Measurements from ENCODE around the gene CDH6.

CDH6 gene

DNA sequence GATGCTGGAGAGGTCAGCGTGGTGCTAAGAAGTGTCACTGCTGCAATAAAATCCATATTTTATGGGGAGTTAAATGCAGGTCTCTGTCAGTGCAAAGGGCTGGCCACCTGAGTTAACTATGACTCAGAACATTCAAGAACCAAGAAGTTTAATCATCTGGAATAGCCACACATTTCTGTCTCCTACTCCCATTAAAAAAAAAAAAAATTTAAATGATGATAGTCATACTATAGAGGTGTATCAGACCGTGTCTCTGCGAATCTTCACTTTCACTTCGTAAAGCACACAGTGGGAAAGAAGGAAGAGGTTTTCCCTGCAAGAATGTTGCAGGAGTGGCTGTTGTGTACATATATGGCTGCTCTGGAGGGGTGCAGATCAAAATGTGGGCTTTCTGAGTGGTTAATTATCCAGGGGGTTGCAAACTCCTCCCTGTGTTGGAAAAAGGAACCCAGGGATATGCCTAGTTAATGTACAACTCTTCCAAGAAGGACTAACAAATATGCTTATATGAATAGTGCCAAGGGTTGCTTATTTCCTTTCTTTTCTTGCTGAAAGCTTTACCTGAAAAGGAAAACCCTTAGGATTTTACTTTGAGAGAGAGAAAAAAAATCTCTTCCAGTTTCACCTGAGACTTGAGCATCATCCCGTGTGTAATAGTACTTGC, 1.5 kb downstream of the CDH6 start:
- 46% methylated on average over 4 of the region's 5 CpGs for WGBS (ENCODE audit: insufficient coverage)
- Histone ChIP-seq H3K4me3 (ENCODE audit: control insufficient read depth in 1 of 7, extremely low read depth in 1 of 7, insufficient read depth in 4 of 7, low read depth in 2 of 7, low read length in 6 of 7) (peak overlapping the region in 3 of 7 experiments; percentile 16 to 66 (median 66)), H3K36me3 (ENCODE audit: control insufficient read depth in 4 of 4, insufficient read depth in 4 of 4, low read length in 3 of 4) (no peaks in the 10 kb centered on the region), H3K27me3 (replicated peaks in 2 of 5; ENCODE audit: control insufficient read depth in 4 of 5, insufficient read depth in 5 of 5, low read length in 4 of 5) (peaks cover 23 to 64% (median 46%) of the 10 kb centered on the region in 5 experiments), H3K27ac (ENCODE audit: insufficient read depth in 1 of 2, low read depth in 1 of 2, low read length in 2 of 2, poor library complexity in 1 of 2, severe bottlenecking in 2 of 2) (no peak overlapping the region), H3K4me1 (ENCODE audit: control extremely low read depth in 1 of 4, control insufficient read depth in 4 of 4, insufficient read depth in 4 of 4, low read length in 3 of 4) (peaks cover 0 to 18% (median 9%) of the 10 kb centered on the region in 4 experiments), H3K9me3 (ENCODE audit: control extremely low read depth in 1 of 5, control insufficient read depth in 4 of 5, insufficient read depth in 2 of 5, low read depth in 1 of 5, low read length in 4 of 5) (no peaks in the 10 kb centered on the region)
- DNase-seq = peak in 2 of 3 donors; percentile 10 to 22
- ChIA-PET POLR2A (no interaction called here), CTCF (no interaction called here)

DNA sequence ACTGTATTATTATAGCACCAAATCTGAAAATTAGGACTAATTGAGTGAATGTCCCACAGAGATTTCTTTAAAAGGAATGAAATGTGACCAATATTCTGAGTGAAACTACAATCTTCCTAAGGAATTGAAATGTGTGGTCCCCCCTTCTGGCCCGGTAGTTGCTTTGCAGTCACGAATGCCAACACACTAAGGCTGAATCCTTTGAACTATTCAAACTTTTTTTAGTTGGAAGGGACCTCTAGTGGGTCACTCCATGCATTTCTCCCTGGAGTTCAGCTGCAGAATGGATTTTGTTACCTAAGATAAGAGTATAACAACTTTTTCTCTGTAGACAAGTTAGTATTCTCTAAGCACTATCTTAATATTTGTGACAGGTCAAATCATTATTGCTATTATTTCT, 2.8 kb downstream of the CDH6 start:
- CTCF ChIA-PET = interaction anchor here (0.7 to 0.8 kb wide), 2 partner anchors 13 to 17 kb away, joined by 3 read pairs; no protein-coding TSS in a partner anchor
- POLR2A ChIA-PET = no interaction called here
- no peak overlapping the region for H3K27ac ChIP-seq (ENCODE audit: insufficient read depth in 1 of 2, low read depth in 1 of 2, low read length in 2 of 2, poor library complexity in 1 of 2, severe bottlenecking in 2 of 2)
- no peak for DNase-seq
- 50% methylated on average over 2 of the region's 2 CpGs for WGBS (ENCODE audit: insufficient coverage)
- no peak overlapping the region for H3K4me3 ChIP-seq (ENCODE audit: control insufficient read depth in 1 of 7, extremely low read depth in 1 of 7, insufficient read depth in 4 of 7, low read depth in 2 of 7, low read length in 6 of 7)
- peaks cover 23 to 64% (median 48%) of the 10 kb centered on the region in 5 experiments for H3K27me3 ChIP-seq (replicated peaks in 2 of 5; ENCODE audit: control insufficient read depth in 4 of 5, insufficient read depth in 5 of 5, low read length in 4 of 5)
- peaks cover 0 to 18% (median 9%) of the 10 kb centered on the region in 4 experiments for H3K4me1 ChIP-seq (ENCODE audit: control extremely low read depth in 1 of 4, control insufficient read depth in 4 of 4, insufficient read depth in 4 of 4, low read length in 3 of 4)
- no peaks in the 10 kb centered on the region for H3K36me3 ChIP-seq (ENCODE audit: control insufficient read depth in 4 of 4, insufficient read depth in 4 of 4, low read length in 3 of 4)
- no peaks in the 10 kb centered on the region for H3K9me3 ChIP-seq (ENCODE audit: control extremely low read depth in 1 of 5, control insufficient read depth in 4 of 5, insufficient read depth in 2 of 5, low read depth in 1 of 5, low read length in 4 of 5)

DNA sequence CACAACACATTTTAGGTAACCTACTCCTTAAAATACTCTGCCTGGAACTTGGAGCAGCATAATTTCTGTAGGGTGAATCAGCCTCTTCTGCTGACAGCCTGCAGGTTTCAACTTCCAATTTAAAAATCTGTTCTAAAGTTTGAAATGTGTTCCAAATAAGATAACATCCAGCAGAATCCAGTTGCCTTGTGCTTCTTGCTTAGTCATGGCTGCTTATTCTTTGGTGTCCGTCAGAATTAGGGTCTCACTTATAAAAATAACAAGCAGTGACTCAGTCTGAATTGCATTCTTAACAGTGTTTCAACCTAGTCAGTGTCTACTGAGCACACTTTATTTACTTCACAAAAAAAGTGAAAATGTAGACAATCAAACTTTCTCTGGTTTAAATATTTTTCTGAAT, 3.7 kb downstream of the CDH6 start:
- H3K9me3 ChIP-seq (ENCODE audit: control extremely low read depth in 1 of 5, control insufficient read depth in 4 of 5, insufficient read depth in 2 of 5, low read depth in 1 of 5, low read length in 4 of 5) = no peaks in the 10 kb centered on the region
- POLR2A ChIA-PET = no interaction called here
- 30% methylated on average over 1 of the region's 1 CpG for WGBS (ENCODE audit: insufficient coverage)
- peaks cover 19 to 62% (median 42%) of the 10 kb centered on the region in 5 experiments for H3K27me3 ChIP-seq (replicated peaks in 2 of 5; ENCODE audit: control insufficient read depth in 4 of 5, insufficient read depth in 5 of 5, low read length in 4 of 5)
- H3K4me3 ChIP-seq (ENCODE audit: control insufficient read depth in 1 of 7, extremely low read depth in 1 of 7, insufficient read depth in 4 of 7, low read depth in 2 of 7, low read length in 6 of 7) = no peak overlapping the region
- no peak overlapping the region for H3K27ac ChIP-seq (ENCODE audit: insufficient read depth in 1 of 2, low read depth in 1 of 2, low read length in 2 of 2, poor library complexity in 1 of 2, severe bottlenecking in 2 of 2)
- H3K4me1 ChIP-seq (ENCODE audit: control extremely low read depth in 1 of 4, control insufficient read depth in 4 of 4, insufficient read depth in 4 of 4, low read length in 3 of 4) = peaks cover 0 to 18% (median 9%) of the 10 kb centered on the region in 4 experiments
- no peaks in the 10 kb centered on the region for H3K36me3 ChIP-seq (ENCODE audit: control insufficient read depth in 4 of 4, insufficient read depth in 4 of 4, low read length in 3 of 4)
- CTCF ChIA-PET = no interaction called here
- peak in 2 of 3 donors; percentile 46 to 66 for DNase-seq

DNA sequence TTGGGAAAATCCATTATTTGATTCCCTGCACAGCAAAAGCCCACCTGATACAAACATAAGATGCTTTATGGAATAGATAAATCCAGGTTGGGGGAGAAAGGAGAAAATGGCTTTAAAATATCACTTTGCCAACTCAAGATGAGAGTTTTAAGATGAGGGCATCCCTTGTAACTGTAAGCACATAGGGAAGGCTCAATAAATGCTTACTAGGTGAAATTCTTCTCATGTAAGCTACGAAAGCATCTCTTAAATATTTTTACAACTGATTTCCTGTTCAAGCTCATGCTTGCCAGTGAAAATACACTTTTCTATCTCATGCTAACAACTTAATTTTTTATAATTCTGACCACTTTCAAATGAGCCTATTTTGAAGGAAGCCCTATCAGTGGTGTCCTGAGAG, 11.5 kb downstream of the CDH6 start:
- no peak for DNase-seq
- ChIA-PET CTCF (interaction anchor here (1.3 kb wide), 1 partner anchor 18 kb away, joined by 4 read pairs; no protein-coding TSS in a partner anchor), POLR2A (no interaction called here)
- H3K4me1 ChIP-seq (ENCODE audit: control extremely low read depth in 1 of 4, control insufficient read depth in 4 of 4, insufficient read depth in 4 of 4, low read length in 3 of 4) = no peaks in the 10 kb centered on the region
- no peaks in the 10 kb centered on the region for H3K36me3 ChIP-seq (ENCODE audit: control insufficient read depth in 4 of 4, insufficient read depth in 4 of 4, low read length in 3 of 4)
- WGBS (ENCODE audit: insufficient coverage) = no CpG with 5 or more reads among the region's 1 CpG
- no peaks in the 10 kb centered on the region for H3K9me3 ChIP-seq (ENCODE audit: control extremely low read depth in 1 of 5, control insufficient read depth in 4 of 5, insufficient read depth in 2 of 5, low read depth in 1 of 5, low read length in 4 of 5)
- peaks cover 0 to 10% (median 2%) of the 10 kb centered on the region in 5 experiments for H3K27me3 ChIP-seq (replicated peaks in 2 of 5; ENCODE audit: control insufficient read depth in 4 of 5, insufficient read depth in 5 of 5, low read length in 4 of 5)
- H3K27ac ChIP-seq (ENCODE audit: insufficient read depth in 1 of 2, low read depth in 1 of 2, low read length in 2 of 2, poor library complexity in 1 of 2, severe bottlenecking in 2 of 2) = no peak overlapping the region
- H3K4me3 ChIP-seq (ENCODE audit: control insufficient read depth in 1 of 7, extremely low read depth in 1 of 7, insufficient read depth in 4 of 7, low read depth in 2 of 7, low read length in 6 of 7) = no peak overlapping the region

DNA sequence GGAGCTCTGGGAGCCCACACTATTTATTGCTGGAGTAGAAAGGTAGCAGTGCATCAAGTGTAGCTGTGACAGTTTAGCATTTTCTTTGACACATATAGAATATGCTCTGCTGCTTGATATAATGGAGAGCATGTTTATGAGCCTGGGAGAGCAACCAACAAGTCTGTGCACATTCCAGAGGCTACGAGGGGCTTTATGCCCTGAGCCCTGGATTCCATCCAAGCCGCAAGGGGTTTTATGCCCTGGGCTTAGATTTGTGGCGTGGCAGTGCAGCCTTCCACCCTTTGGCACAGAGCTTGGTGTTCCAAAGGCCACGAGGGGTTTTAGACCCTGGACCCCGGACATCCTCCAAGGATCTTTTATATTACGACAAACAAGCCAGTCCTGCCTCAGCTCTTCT, 14.6 kb downstream of the CDH6 start:
- no peaks in the 10 kb centered on the region for H3K9me3 ChIP-seq (ENCODE audit: control extremely low read depth in 1 of 5, control insufficient read depth in 4 of 5, insufficient read depth in 2 of 5, low read depth in 1 of 5, low read length in 4 of 5)
- 100% methylated on average over 5 of the region's 6 CpGs for WGBS (ENCODE audit: insufficient coverage)
- ChIA-PET CTCF (no interaction called here), POLR2A (no interaction called here)
- H3K4me1 ChIP-seq (ENCODE audit: control extremely low read depth in 1 of 4, control insufficient read depth in 4 of 4, insufficient read depth in 4 of 4, low read length in 3 of 4) = no peaks in the 10 kb centered on the region
- no peak overlapping the region for H3K27ac ChIP-seq (ENCODE audit: insufficient read depth in 1 of 2, low read depth in 1 of 2, low read length in 2 of 2, poor library complexity in 1 of 2, severe bottlenecking in 2 of 2)
- peaks cover 0 to 6% (median 4%) of the 10 kb centered on the region in 5 experiments for H3K27me3 ChIP-seq (replicated peaks in 2 of 5; ENCODE audit: control insufficient read depth in 4 of 5, insufficient read depth in 5 of 5, low read length in 4 of 5)
- no peak overlapping the region for H3K4me3 ChIP-seq (ENCODE audit: control insufficient read depth in 1 of 7, extremely low read depth in 1 of 7, insufficient read depth in 4 of 7, low read depth in 2 of 7, low read length in 6 of 7)
- no peak for DNase-seq
- no peaks in the 10 kb centered on the region for H3K36me3 ChIP-seq (ENCODE audit: control insufficient read depth in 4 of 4, insufficient read depth in 4 of 4, low read length in 3 of 4)

DNA sequence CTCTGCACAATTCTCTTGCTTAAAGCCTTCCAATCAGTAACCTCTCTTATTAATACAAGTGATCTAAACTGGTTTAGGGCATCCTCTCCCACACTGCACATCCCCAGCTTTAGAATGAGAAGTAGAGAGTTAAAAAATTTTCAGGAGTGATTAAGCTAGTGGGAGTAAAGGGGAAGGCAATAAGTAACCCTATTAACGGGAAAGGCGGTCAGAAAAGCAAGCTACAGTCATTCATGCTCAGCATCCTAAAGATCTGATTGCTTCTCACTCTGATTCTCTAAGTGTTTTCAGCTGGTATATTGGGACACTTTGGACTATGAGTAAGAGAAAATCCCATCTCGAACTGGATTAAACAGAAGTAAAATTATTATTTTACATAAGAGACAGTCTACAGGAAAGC, 15.8 kb downstream of the CDH6 start:
- H3K4me3 ChIP-seq (ENCODE audit: control insufficient read depth in 1 of 7, extremely low read depth in 1 of 7, insufficient read depth in 4 of 7, low read depth in 2 of 7, low read length in 6 of 7) = no peak overlapping the region
- no peaks in the 10 kb centered on the region for H3K9me3 ChIP-seq (ENCODE audit: control extremely low read depth in 1 of 5, control insufficient read depth in 4 of 5, insufficient read depth in 2 of 5, low read depth in 1 of 5, low read length in 4 of 5)
- ChIA-PET POLR2A (no interaction called here), CTCF (interaction anchor here (0.7 kb wide), 1 partner anchor 14 kb away, joined by 3 read pairs; no protein-coding TSS in a partner anchor)
- WGBS (ENCODE audit: insufficient coverage) = 80% methylated on average over 1 of the region's 3 CpGs
- H3K36me3 ChIP-seq (ENCODE audit: control insufficient read depth in 4 of 4, insufficient read depth in 4 of 4, low read length in 3 of 4) = no peaks in the 10 kb centered on the region
- H3K4me1 ChIP-seq (ENCODE audit: control extremely low read depth in 1 of 4, control insufficient read depth in 4 of 4, insufficient read depth in 4 of 4, low read length in 3 of 4) = no peaks in the 10 kb centered on the region
- DNase-seq = no peak
- H3K27ac ChIP-seq (ENCODE audit: insufficient read depth in 1 of 2, low read depth in 1 of 2, low read length in 2 of 2, poor library complexity in 1 of 2, severe bottlenecking in 2 of 2) = no peak overlapping the region
- H3K27me3 ChIP-seq (replicated peaks in 2 of 5; ENCODE audit: control insufficient read depth in 4 of 5, insufficient read depth in 5 of 5, low read length in 4 of 5) = peaks cover 0 to 6% (median 3%) of the 10 kb centered on the region in 5 experiments

DNA sequence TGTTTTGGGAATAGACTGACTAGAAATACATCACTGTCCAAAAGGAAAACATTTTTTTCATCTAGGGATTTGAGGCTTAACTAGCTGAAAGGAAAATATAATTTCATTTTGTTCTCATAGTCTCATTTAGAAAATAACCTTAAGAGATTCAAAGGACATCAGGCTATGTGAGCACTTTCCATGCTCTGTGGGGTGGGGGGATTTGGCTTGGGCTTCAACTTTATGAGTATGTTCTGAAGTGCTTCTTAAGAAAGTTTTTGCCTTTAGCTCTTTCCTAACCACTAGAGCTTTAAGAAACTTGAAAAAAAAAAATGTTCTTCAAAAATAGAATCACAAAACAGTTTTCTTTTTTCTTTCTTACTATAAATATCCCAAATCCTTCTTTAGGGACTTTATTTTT, 17.6 kb downstream of the CDH6 start:
- no peaks in the 10 kb centered on the region for H3K4me1 ChIP-seq (ENCODE audit: control extremely low read depth in 1 of 4, control insufficient read depth in 4 of 4, insufficient read depth in 4 of 4, low read length in 3 of 4)
- no peaks in the 10 kb centered on the region for H3K36me3 ChIP-seq (ENCODE audit: control insufficient read depth in 4 of 4, insufficient read depth in 4 of 4, low read length in 3 of 4)
- no peaks in the 10 kb centered on the region for H3K9me3 ChIP-seq (ENCODE audit: control extremely low read depth in 1 of 5, control insufficient read depth in 4 of 5, insufficient read depth in 2 of 5, low read depth in 1 of 5, low read length in 4 of 5)
- POLR2A ChIA-PET = no interaction called here
- H3K27ac ChIP-seq (ENCODE audit: insufficient read depth in 1 of 2, low read depth in 1 of 2, low read length in 2 of 2, poor library complexity in 1 of 2, severe bottlenecking in 2 of 2) = no peak overlapping the region
- peaks cover 0 to 7% (median 0%) of the 10 kb centered on the region in 5 experiments for H3K27me3 ChIP-seq (replicated peaks in 2 of 5; ENCODE audit: control insufficient read depth in 4 of 5, insufficient read depth in 5 of 5, low read length in 4 of 5)
- no peak overlapping the region for H3K4me3 ChIP-seq (ENCODE audit: control insufficient read depth in 1 of 7, extremely low read depth in 1 of 7, insufficient read depth in 4 of 7, low read depth in 2 of 7, low read length in 6 of 7)
- DNase-seq = no peak
- CTCF ChIA-PET = interaction anchor here (1.4 kb wide), 1 partner anchor 23 kb away, joined by 3 read pairs; no protein-coding TSS in a partner anchor

Measured in common myeloid progenitor, CD34-positive (primary cell).